GM21515 (cell line): Measurements from ENCODE around the gene TMEM255B.
"Not testable (repeated sequence)": the region's sequence is repeated elsewhere in the genome, so short reads cannot be mapped to it uniquely, and the experiment has no call there.

ENCODE experiments used
- ATAC-seq: cut with Tn5 transposase; IDR thresholded peaks from one replicate; pipeline ENCODE4 v1.9.1; 2021; ENCODE audit not compliant: unreplicated experiment

Gene TMEM255B

DNA sequence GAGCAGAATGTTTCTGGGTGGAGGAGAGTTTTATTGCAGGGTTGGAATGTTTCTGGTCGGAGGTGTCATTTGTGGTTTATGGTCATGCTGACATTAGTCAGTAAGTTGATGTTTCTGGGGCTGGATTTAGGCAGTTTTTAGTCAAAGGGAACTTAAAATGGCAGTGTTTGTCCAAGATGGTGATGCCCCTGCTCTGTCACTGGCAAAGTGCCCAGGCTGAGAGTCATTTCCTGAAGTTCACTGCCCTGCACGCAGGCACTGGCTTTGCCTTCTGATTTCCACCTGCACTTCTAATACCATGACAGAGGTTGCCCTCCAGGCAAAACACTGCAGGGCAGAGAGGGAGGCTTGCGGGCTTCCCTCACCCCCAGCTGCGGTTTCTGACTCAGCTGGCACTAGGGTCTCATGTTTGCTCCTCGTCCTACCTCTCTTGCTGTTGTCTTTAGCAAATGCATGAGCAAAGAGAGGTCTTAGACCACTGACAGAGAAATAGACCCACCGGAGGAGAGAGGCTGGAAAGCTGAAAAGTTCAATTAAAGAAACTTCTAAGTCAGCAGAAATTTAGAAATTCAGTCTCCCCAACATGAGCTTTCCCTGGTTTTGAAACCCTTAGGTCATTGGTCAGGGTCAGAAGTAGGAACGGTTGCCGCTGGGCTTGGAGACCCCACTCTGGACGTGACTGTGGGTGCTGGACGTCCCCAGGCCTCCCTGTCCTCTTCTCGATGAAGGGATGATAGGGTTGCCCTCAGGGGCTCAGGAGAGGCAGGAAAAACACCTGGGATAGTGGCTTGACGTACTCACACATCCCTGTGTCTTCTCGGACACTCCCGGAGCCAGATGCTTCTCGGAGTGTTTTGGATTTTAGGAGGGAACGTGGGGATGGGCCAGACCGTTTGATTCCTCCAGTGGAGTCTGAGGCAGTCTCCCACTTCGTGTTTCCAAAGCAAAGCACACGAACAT, 26.3 kb downstream of the TMEM255B start:
- ATAC-seq, result no peak

DNA sequence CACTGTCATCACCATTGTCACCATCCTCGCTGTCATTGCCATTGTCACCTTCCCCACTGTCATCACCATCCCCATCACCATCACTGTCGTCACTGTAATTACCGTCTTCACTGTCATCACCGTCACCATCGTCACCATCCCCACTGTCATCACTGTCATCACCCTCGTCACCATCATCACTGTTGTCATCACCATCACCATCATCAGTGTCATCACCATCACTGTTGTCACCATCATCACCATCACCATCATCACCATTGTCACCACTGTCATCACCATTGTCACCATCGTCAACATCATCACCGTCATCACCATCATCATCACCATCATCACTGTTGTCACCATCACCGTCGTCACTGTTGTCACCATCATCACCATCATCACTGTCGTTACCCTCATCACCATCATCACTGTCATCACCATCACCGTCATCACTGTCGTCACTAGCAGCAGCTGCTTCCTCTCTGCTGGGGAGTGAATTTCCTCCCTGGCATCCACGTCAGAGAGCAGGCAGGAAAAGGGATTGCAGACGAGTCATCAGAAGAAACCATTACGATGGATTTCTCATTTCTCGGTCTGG, 27.3 kb downstream of the TMEM255B start:
- ATAC-seq, result no peak

DNA sequence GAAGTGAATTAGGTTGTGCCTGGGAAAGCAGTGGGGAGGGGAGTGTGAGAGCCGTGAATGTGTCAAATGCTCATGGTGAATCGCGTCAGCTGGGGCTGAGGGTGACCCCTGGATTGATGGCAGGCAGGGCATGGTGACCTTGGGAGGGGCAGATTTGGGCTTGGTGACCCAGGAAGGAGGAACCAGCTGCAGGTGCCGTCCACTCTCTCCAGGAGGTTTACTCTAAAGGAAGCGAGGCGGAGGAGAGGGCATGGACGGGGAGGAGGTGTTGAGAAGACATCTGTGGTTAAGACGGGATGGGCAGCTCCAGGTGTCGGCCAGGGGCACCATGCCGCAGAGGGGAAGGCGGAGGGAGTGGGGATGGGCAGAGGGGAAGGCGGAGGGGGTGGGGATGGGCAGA, 28.7 kb downstream of the TMEM255B start:
- no peak for ATAC-seq

DNA sequence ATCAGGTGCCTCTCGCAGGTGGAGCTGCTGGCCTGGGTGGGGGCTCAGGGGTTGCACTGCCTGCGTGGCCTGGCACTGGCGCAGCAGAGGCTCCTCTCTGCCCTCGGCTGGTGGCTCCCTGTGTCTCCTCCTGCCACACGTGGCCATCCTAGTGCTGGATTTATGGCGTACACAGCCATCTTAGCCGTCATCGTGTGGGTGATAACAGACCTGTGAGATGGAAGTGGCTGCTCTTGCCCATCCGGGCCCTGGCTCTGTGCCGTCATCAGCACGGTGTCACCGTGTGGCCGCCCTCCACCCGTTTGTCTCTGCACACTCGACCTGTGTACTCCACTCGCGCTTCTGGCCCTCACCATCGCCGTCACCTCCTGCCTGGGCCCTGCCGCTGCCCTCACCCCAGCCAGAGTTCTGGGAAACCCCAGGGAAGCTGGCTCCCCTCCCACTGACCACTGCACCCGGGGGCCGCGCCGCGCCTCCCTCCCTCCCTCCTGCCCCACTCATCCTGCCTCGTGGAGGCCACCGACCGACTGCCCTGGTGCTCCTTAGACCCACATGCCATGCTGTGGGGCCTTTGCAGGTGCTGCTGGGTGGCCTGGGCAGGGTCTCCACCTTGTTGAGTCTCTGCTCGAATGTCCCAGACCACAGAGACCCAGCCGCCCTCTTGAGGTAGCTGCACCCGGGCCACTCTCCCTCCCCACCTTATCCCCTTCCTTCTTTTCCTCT, 29.5 kb downstream of the TMEM255B start:
- ATAC-seq, result no peak

DNA sequence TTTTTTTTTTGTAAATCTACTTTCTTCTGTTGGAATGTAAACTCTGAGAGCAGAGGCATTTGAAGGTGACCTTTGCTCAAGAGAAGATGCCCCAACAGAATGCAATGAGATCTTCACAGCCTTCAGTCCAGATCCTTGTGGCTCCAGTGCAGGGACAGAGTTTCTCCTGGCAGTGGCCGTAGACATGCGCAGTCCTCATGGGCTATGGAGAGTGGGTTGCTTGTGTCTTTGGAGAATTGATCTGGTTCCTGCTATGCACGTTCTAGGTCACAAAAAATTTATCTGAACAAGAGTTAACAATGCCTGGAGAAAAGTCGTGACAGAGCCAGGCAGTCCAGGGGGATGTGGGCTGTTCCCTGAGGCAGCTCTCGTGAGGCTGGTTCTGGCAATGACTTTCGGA, 30.1 kb downstream of the TMEM255B start:
- ATAC-seq, result no peak

DNA sequence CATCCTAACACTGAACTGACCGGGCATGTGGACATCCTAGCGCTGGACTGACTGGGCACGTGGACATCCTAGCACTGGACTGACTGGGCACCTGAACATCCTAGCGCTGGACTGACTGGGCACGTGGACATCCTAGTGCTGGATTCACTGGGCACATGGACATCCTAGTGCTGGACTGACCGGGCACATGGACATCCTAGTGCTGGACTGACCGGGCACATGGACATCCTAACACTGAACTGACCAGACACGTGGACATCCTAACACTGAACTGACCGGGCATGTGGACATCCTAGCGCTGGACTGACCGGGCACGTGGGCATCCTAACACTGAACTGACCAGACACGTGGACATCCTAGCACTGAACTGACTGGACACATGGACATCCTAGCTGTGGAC, 30.9 kb downstream of the TMEM255B start:
- not testable (repeated sequence) for ATAC-seq

DNA sequence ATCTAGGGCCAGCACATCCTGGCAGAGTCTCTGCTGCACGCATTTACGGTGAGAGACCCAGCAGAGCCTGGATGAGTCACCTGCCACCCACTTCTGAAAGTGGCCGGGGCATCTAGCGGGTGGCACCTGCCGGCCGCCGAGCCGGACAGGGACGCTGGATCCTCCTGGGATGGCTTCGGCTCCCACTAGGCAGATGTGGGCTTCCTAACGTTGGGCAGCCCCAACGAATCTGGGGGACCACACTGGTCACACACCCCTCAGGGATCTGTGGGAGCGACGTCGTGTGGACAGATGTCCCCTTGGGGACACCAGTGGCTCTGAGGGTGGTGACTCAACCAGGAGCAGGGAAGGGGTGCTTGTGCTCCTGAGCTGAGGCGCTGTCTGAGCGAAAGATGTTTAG, 32.2 kb downstream of the TMEM255B start:
- no peak for ATAC-seq

DNA sequence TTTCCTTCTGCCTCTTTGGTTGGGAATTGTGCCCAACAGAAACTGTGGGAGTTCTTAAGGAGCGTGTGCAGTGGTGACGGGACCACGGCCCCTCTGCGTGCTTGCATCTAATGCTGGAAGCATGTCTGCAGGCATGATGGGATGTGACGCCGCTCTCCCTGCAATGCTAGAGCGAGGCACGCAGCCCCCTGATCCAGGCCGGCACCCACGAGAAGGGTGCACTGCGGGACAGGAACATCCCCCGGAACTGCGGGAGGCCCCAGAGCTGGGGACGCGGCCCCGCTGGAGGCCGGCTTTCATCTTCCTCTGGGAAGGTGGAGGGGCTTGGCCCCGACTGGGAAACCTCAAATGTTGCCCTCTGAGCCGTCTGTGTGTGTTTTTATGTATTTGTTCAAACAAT, 32.7 kb downstream of the TMEM255B start:
- no peak for ATAC-seq

DNA sequence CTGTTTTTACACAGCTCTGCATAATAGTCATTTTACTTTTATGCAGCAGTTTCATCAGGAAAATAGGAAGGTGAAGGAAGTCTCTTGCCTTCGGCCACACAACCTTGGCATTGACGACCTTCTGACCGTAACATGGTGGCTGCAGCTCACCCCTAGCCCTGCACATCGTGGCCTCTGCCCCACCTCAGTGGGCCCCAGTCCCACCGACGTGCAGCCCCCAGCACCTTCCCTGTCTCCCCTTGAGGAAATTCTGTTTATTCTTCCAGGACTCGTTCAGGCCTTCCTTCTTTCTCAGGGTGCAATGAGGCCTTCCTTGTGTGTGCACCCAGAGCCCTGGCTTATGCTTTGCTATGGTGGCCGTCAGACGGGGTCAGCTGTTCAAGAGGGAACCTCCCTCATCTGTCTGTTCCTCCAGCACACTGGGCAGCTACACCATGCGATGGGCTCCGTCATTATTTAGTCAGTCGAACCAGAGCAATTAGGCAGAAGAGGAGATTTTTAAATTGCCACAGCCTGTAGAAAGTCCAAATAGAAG, 33.3 kb downstream of the TMEM255B start:
- ATAC-seq, result no peak

DNA sequence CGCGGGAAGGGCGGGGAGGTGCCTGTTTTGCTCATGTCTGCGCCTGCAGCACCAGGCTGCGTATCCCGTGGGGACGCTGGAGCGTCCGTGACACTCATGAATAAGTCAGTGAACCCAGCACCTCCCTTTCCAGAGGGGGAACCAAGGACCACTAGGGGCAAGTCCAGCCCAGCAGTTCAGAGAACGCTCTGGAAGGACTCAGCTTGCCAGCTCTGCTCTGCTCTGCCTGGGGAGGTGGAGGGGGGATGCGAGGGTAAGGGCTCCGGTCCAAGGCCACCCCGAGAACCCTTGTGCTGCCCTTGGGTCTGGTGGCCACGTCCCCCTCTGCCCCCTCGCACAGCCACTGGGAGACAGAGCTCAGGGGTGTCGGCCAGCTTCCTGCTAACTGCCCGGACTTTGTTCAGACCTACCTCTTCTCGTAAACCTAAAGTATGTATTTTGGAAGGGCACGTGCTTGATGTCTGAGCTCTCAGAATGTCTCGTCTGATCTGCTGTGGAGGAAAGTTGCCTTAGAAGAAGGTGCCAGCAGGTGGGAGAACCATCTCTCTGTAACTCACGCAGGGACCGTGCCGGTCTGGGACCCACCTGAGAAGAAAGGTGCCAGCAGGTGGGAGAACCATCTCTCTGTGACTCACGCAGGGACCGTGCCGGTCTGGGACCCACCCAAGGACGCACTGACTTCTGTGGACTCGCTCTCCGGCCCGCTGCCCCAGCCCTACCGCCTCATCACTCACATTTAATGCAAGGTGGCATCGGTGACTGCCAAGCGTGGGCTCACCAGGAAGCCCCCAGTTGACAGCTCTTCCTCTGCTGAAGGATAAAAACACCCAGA, 34.1 kb downstream of the TMEM255B start:
- ATAC-seq, result no peak

DNA sequence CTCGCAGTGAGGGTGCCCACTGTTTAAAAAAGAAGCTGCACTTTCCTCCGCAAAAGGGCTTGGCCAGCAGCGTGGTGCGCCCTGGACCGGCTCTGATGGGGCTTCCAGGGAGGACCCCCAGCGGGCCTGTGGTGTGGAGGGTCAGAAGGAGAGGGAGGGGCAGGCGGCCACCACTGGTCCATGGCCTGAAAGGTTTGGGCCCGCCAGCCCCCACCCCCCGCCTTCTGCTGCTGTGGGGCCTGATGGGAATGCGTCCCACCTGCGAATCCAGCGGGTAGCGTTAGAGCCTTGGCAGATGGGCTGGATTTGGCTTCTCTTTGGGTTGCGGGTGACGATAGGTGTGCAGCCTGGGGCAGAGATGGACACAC, 34.7 kb downstream of the TMEM255B start:
- no peak for ATAC-seq

DNA sequence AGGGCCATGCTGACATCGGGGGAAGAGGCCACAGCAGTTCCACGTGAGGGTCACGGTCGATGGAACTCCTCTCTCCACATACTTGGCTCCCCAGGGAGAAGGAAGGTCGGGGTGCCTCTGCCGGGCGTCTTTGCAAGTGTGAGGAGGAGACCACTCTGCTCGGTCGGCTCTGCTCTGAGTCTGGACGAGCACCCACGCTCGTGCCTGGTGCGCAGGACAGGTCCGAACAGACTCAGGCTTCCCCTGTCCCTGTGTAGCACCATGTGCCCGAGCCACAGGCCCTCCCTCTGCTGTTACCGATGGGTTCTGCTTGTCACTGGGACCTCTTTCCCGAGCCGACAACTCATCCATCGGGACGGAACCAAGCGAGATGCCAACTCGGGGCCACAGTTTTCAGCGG, 35.1 kb downstream of the TMEM255B start:
- ATAC-seq, result no peak

DNA sequence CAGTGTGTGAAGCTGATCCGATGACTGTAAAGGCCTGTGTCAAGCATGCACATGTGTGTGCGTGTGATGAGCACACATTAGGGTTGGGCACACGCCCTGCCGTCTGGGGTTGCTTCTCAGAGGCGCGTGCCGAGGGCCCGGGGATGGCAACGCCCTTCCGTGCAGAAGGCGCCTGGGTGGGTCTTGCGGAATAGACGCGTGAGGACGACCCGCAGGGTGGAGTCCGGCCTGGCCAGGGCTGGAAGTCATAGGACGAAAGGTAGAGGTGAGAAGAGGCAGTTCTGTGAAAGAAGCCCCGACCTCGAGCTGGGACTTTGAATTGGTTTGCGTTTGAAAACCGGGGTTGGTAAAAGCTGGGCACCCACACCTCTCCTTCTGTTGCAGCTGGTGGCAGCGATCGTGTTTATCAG, 35.7 kb downstream of the TMEM255B start:
- no peak for ATAC-seq

DNA sequence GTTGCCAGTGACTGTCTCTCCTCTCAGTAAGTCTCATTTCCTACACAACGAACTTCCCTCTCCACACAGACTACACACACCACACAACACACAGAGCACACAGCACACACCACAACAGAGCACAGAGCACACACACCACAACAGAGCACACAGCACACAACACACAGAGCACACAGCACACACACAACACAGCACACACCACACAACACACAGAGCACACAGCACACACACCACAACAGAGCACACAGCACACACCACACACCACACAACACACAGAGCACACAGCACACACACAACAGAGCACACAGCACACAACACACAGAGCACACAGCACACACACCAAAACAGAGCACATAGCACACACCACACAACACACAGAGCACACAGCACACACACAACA, 36.3 kb downstream of the TMEM255B start:
- ATAC-seq, result not testable (repeated sequence)

DNA sequence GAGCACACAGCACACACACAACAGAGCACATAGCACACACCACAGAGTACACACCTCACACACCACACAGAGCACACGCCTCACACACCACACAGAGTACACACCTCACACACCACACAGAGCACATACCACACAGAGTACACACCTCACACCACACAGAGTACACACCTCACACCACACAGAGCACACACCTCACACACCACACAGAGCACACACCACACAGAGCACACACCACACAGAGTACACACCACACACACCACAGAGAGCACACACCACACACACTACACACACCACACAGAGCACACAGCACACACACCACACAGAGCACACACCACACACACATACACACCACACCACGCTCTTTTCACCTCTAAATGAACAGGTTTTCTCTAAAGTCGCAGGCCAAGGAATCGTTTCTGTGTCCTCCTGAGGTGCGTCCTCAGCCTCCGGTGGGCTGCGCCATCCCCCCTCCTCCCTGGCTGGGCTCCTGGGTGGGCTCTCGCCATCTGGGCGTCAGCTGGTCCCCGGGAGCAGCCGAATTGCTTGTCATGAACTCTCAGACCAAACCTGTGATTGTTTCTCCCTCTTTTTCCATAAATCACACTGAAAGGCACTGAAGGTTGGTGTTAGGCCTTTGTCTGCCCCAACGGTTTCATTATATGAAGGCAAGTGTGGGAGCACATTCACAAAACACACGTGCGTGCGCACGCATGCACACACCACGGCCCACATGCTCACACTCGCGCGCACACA, 37.4 kb downstream of the TMEM255B start:
- ATAC-seq, result no peak

DNA sequence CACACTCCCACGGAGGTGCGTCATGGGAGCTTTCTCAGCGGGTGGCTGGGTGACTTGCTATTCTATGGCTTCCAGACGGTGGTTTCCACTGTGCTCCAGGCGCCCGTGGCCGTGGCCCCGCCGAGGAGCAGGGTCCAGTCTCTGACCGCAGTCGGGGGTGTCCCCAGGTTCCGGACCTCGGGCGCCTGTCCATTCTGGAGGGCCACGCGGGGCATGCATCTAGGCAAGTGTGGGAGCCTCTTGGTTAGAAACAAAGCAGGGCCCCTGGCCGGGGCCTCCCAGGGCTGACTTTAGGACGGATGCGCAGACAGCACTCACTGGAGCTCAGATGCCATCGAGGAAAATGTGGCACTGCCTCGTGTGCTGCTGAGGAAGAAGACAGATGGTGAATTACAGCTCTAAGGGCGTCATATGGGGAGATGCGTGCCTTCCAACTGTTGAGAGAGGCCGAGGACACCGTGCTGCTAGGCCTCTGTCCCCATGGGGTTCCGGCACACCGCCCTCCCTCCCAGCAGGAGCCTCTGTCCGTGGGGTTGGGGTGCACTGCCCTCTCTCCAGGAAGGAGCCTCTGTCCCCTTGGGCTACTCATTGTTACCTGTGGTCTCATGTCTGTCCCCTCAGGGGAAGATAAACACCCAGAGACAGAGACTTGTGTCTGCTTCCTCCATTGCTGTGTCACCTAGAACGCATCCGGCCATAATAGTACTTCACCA, 38.1 kb downstream of the TMEM255B start:
- no peak for ATAC-seq

DNA sequence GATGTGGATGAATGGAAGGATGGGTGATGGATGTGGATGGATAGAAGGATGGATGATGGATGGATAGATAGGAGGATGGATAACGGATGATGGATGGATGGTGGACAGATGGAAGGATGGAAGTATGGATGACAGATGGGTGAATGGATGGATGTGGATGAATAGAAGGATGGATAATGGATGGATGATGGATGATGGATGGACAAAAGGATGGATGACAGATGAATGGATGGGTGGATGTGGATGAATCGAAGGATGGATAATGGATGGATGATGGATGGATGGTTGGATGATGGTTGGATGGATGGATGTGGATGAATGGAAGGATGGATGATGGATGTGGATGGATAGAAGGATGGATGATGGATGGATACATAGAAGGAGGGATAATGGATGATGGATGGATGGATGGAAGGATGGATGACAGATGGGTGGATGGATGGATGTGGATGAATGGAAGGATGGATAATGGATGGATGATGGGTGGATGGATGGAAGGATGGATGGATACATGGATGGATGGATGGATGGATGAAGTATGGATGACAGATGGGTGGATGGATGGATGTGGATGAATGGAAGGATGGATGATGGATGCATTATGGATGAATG, 39.3 kb downstream of the TMEM255B start:
- no peak for ATAC-seq

DNA sequence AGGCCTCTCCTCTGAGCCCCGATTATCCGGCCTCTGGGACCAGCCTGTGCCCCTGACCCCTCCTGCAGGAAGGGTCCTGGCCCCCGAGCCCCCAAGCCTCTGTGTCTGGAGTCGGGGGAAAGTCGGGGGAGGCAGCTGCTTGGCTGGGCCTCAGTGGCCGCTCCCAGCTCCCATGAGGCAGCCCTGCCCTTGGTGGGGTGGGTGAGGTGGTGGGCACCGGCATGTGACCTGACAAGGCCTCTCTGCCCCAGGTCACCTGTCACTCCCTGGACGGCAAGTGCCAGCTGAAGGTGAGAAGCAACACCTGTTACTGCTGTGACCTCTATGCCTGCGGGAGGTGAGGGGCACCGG, 41.5 kb downstream of the TMEM255B start:
- no peak for ATAC-seq

DNA sequence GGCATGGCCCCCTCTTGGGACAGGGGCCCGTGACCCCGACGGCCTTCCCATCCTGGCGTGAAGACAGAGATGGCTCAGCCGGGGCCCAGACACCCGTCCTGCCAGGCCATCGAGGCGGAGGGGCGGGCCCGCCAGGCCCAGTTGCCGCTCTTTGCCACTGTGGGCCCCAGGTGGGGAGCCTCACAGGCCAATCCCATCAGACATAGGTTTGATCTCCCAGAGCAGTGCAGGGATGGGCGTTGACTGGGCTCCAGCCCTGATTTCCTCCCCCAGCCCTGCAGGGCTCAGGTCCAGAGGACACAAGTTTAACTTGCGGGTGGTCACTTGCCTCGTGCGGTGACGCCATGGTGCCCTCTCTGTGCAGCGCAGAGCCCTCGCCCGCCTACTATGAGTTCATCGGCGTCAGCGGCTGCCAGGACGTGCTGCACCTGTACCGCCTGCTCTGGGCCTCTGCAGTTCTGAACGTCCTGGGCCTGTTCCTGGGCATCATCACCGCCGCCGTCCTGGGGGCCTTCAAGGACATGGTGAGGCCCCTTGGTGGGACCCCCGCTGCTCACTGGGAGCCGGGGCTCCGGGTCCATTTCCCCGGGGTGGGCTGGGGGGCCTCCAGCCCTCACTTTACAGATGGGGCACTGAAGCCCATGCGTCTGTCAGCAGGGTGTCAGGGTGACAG, 42.4 kb downstream of the TMEM255B start:
- no peak for ATAC-seq
